ENCODE data around the gene COMMD8.

Gene COMMD8

DNA sequence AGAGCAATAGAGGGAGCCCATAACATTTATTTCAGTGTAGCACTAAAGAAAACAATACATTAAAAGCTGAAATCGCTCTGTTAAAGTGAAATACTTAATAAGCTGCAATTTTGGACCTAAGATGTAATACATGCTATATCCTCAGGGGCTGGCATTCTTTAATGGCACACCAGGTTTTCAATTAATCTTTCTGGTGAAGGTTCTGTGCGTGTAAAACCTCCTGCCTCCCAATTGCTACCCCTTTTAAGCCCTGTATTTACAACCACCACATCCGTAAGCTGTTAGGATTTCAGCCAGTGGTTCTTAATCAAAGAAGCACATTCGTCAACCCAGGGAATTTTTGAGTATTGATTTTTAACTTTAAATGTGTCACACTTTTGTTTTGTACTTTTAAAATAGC, 7.6 kb upstream of the COMMD8 start:
- no peak for DNase-seq

DNA sequence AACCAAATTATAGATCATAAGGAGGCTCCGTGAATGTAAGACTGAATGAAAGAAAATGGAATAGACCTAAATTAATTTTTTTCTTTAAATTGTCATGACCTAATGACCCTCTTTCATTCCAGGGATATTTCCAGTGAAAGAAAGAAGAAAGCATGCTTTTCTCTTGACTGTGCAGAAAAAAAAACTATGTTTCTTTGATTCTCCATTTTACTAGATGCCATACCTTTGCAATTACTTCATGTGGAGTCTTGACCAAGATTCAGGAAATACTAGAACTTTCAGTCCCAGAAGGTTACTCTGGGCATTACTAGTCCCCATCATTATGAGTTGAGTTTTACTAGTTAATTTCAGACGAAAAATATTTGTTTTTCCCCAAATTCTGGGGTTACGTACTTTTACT, 6.4 kb upstream of the COMMD8 start:
- DNase-seq: no peak

DNA sequence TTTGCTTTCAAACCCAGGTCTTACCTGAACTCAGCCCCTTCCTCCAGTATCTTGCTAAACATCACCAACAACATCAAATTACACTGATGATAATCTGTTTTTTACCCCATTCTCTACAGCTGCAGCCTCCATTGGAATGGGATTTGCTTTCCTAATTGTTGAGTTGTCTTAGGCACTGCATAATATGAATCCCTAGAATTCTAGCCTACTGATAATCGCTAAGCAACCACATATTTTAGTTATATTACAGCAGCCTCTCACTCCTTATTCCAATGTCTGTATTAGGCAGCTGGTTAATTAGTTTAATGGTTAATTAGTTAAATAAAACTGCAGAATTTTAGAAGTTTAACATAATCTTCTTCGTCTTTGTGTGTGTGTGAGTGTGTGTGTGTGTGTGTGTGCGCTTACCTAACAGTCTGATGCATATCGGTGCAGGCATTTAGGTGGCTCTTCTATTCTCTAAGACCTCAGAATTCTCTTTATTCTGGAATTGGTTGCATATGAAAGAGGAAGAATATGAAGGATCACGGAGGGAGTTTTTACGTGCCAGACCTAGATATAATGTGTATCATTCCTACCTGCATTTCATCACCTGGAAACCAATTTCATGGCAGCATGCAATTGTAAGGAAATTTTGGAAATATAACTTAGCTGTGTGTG, 5.3 kb upstream of the COMMD8 start:
- DNase-seq: no peak

DNA sequence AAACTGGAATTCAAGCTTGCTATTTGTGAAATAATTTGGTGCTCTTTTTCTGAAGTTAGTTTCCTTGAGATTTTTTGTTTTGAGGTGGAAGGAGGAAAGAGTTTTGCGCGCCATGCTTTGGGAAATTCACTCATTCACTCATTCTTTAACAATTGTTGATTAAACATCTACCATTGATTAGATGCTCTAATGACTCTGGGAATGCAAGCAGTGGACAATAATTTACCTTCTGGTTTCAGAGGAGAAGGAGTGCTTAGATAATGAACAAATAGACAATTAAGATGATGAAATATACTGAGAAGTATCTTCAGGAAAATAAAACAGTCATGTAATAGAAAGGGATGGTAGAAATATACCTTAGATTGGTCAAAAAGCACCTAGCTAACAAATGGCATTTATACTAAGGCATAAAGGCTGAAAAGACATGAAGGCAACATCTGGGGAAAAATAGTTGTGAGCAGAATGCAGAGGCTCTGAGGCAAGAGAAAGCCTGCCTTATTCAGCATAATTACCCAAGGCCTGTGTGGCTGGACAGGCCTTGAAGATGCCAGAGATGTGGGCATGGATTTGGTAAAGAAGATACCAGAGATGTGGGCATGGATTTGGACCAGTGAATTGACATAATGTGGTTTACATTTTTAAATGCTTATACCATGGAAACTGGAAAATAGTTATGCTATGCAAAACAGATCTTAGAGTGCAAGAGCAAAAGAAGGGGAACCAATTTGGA, 2.7 kb upstream of the COMMD8 start:
- no peak for DNase-seq

DNA sequence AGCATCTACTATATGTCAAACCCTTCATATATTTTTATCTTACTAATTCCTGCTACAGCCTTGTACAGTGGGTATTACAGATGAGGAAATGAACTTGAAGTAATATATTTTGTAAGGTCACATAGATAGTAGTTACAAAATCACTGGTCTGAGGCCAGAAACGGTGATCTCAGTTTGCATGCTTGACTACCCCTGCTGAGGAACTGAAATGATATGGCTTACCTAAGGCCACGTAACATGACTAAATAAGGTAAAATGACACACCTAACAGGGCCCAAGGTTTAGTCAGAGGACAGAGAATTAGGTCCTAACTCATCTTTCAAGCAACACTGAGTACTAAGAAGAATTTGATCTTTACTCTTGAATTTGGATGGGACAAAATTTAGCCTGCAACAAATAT, 1.5 kb upstream of the COMMD8 start:
- DNase-seq: no peak

DNA sequence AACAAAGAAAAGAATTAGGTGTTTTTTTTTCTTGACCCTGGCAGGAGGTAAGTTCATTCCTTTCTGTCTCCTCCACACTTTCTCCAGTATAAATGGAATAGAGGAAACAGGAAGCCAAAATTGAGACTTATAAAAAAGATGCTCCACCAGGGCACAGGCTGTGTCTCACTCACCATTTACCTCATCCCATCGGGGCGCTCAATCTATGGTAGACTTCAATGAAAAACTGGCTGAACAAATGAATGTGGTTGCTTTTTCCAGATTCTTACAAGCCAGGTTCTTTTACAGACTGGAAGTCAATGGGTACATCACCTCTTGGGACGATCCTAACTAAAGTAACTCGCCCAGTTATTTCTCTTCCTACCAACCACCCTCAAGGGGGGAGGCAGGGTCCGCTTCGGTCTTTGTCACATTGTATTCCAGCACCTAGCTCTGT, 685 bp downstream of the COMMD8 start:
- no peak for DNase-seq

DNA sequence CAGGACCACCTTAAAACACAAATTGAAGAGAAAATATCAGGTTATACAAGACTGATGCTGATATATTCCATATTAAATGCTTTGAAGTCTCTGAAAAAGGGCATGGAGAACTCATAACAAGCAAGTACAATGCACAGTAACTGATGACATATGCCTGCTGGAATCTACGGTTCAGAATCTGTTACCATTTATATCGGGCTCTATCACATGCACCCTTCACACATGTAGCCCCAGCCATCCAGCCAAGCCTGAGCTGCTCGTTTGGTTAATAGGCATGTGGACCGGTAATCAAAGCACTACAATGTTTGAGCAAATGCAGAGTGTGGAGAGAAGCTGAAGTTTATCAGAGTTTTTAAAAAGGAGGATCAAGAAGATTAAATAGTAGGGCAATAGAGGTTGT, 11.8 kb downstream of the COMMD8 start:
- no peak for DNase-seq

DNA sequence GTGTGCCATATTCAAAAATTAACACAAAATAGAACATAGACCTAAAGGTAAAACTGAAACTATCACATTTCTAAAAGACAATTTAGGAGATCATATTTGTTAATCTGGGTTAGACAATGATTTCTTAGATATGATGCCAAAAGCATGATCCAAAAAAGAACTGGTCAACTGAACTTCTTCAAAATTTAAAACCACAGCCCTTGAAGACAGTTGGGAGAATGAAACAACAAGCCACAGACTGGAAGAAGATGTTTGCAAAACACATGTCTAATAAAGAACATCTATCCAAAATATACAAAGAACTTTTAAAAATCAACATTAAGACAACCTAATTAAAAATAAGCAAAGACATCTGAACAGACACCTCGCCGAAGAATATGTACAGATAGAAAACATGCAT, 19.5 kb downstream of the COMMD8 start:
- DNase-seq: no peak

DNA sequence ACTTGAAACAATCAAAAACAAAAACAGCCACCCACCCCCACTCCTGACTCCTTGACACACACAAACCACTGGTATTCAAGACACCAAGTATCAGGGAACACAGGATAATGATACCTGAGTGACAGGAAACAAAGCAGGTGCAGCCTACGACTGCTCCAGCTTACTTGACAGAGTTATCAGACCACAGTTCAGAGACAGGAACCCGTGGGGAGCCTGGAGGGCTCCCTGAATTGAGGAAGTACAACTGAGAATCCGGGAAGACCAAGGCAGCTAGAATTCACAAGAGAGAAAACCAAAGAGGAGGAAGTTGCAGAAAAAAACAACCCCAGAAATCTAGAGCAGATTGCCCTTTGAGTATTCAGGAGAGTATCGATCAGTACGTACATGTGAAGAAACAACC, 20.5 kb downstream of the COMMD8 start:
- no peak for DNase-seq

DNA sequence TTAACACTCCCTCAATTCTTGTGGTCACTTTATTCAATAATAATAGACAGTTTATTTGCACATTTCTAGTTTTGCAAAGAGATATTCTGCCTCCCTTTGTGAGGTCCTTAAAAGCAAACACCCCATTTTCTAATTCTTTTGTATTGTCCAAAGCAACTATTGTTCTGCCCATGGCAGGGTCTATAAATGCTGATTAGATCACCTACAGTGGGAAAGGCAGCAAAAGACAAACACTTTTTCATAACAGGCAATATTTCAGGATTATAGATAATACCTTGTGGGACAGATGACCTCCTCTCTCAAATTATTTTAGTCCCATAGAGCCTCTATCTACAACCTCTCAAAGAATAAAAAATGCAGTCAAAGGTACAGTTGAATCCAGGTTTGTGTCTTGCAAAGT, 28.6 kb downstream of the COMMD8 start:
- DNase-seq: no peak

DNA sequence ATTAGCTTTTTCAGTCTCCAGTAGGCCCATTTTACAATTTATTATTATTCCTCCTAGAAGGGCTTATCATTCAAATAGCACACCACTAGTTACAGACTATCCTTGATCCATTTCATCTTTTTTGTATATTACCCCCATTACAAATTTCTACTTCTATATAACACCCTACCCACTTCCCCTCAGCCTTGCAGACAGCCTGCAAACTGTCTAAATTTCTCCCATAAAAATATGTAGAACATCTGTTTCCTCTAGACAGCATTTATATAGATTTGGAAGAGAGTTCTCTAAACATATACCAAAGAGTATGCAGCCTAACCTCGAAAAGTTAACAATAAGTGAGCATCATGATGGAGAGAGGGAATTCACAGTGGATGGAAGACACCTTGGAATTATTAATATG, 30.8 kb downstream of the COMMD8 start:
- DNase-seq: no peak

DNA sequence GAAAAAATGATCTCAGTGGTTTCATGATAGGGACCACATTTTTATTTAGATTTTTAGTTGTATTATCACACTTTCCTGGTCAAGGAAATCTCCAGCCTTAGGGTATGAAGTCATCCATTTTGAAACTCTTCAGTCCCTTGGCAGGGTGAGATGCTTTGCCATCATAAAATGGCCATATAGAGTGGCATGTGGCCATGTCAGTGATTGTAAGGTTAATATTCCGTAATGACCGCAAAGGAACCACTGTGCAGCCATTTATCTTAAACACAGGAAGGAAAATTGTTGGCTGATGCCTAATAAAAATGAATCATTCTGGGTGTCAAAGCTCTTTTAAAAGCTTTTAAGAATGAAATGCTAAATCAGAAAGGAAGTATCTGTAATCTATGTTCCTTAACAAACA, 35.6 kb downstream of the COMMD8 start:
- no peak for DNase-seq

DNA sequence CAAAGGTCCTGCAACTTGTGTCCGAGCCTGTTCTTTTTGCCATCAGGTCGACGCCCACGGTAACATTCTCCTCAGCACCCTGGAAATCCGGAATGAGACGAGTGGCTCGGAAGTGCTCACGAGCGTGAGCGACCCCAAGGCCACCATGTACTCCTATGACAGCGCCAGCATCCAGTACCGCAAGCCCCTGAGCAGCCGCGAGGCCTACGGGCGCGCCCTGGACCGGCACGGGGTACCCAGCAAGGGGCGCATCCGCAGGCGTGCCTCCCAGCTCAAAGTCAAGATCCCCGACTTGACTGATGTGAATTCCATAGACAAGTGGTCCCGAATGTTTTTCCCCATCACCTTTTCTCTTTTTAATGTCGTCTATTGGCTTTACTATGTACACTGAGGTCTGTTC, 37.9 kb downstream of the COMMD8 start:
- DNase-seq: no peak

DNA sequence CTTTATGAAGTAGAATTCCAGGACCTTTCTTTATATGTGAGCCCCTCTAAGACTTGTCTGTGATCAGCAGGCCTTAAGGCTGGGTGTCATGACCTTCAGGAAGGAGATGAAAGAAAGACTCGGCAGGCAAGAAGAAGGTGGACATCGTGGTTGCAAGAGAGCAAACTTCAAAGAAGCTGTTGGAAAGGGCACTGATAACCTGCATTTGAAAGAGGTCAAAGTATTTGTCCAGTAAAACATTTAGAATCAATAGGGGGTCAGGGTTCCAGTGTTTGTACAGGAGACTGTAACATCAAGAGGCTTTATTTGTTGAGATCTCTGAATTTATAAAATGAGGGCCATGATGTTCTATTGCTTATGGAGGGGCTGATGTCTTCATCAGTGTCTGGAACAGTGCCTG, 44.2 kb downstream of the COMMD8 start:
- no peak for DNase-seq

DNA sequence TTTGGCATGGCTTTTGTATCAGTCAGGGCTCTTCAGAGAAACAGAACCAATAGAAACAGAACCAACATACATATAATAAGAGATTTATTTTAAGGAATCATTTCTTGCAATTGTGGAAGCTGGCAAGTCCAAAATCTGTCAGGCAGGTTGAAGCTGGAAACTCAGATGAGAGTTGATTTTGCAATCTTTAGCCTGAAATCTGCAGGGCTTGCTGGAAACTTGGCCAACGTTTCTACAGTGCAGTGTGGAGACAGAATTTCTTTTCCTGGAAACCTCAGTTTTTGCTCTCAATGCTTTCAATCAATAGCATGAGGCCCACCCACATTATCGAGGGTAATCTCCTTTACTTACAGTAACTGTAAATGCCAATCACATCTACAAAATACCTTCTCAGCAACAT, 45.4 kb downstream of the COMMD8 start:
- no peak for DNase-seq

DNA sequence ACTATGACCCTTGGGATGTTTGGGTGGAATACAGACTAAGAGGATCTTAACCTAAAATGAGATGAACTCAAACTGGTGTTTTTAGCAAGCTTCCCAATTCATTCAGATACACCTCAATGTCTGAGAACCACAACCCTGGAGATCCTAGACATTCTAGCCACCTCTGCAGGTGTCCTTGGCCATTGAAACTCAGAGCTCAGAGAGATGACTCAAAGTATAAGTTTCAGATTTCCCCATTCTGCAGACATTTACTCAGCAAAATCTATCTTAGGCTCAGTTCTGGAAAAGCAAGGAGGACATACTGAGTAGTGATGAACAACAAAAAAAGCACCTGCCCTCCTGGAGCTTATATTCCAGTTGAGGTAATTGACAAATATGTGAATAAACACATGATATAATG, 47.8 kb downstream of the COMMD8 start:
- no peak for DNase-seq

DNA sequence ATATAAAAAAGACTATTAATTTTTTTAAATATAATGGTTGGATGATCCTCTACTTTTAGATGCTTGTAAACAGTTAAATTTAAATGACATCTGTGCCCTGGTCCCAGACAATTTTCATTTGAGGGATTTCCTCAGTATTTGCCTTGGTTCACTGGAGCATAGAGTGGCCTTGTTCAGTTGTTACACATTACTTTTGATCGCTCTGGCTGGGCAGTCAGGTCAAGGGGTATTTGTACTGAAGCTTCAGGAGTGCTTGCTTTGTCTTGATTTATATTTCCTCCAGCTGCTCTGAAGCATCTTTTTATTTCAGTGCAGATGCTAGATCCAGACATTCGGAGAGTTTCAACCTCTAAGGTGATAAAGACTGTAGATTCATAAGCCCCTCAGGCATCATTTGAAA, 50.0 kb downstream of the COMMD8 start:
- DNase-seq: peak; percentile 19 to 33

DNA sequence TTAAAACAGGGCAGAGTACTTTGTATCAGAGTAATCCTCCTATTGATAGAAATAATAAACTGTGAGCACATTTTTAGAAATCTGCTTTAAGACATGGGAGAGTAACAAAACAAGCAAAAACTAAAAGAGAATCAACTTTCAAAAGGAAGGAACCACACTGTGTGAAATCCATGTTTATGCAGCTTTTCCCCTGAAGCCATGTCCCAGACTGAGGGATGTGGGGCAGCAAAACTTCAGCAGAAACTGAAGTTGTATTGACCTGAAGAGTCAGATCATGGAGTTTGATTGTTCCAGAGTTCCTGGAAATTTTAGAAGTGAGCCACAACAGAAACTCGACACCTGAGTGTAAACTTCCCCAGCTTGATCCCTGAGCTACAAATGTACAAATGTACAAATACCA, 53.2 kb downstream of the COMMD8 start:
- no peak for DNase-seq

DNA sequence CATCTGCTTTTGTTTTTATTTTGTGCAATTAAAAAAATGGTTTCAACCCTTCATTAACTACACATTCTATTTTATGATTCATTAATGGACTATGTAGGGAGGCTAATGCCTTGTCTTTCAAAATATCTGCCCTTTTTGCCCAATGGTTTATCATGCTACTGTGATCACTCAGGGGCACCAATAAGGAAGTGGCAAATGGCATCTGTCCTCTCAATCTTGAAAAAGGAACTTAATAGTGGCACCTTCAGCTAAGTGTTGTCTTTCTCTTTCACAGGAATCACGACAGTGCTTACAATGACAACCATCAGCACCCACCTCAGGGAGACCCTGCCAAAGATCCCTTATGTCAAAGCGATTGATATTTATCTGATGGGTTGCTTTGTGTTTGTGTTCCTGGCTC, 57.1 kb downstream of the COMMD8 start:
- DNase-seq: no peak
